SK-N-SH treated with all-trans-retinoic acid at 6 μM for 48 hours (cell line): Measurements from ENCODE around the gene SNX8.

Source experiments
- CSDC2 ChIP-seq: fragments of 250-450 bp; sonication (Bioruptor Pico); IDR thresholded peaks from 2 replicates; pipeline ENCODE4 v1.5.0; 2020; ENCODE audit warnings: mild to moderate bottlenecking, moderate library complexity
- ESRRG ChIP-seq: fragments of 250-450 bp; sonication (Bioruptor Pico); IDR thresholded peaks from 2 replicates; pipeline ENCODE4 v1.6.1; 2021; ENCODE audit warnings: mild to moderate bottlenecking
- PATZ1 ChIP-seq: fragments of 250-450 bp; sonication (Bioruptor Pico); IDR thresholded peaks from 2 replicates; pipeline ENCODE4 v1.8.0; 2020; ENCODE audit warnings: mild to moderate bottlenecking, moderate library complexity, borderline replicate concordance
- PPARA ChIP-seq: fragments of 250-450 bp; sonication (Bioruptor Pico); IDR thresholded peaks from 2 replicates; pipeline ENCODE4 v1.5.0; 2020; ENCODE audit warnings: mild to moderate bottlenecking, borderline replicate concordance
- RARB ChIP-seq: fragments of 250-450 bp; sonication (Bioruptor Pico); IDR thresholded peaks from 2 replicates; pipeline ENCODE4 v1.8.0; 2021; ENCODE audit warnings: mild to moderate bottlenecking, moderate library complexity
- TCF4 ChIP-seq: fragments of 250-450 bp; sonication (Bioruptor Pico); IDR thresholded peaks from 2 replicates; pipeline ENCODE4 v1.8.0; 2021; ENCODE audit warnings: mild to moderate bottlenecking, moderate library complexity, borderline replicate concordance
- TOX ChIP-seq: fragments of 250-450 bp; sonication (Bioruptor Pico); IDR thresholded peaks from 2 replicates; pipeline ENCODE4 v1.8.0; 2021; ENCODE audit warnings: mild to moderate bottlenecking, moderate library complexity, borderline replicate concordance
- ZFP3 ChIP-seq: fragments of 250-450 bp; sonication (Bioruptor Pico); IDR thresholded peaks from 2 replicates; pipeline ENCODE4 v1.5.0; 2020; ENCODE audit warnings: mild to moderate bottlenecking, moderate library complexity
- ZFP30 ChIP-seq: fragments of 450-650 bp; formaldehyde crosslinking; IDR thresholded peaks from 2 replicates; pipeline ENCODE4 v1.5.0; 2022; ENCODE audit warnings: mild to moderate bottlenecking, moderate library complexity
- ZNF565 ChIP-seq: fragments of 450-650 bp; formaldehyde crosslinking; conservative IDR thresholded peaks from 2 replicates; pipeline ENCODE4 v1.5.0; 2020; ENCODE audit warnings: low read depth, mild to moderate bottlenecking, moderate library complexity
- ZNF70 ChIP-seq: fragments of 450-650 bp; formaldehyde crosslinking; IDR thresholded peaks from 2 replicates; pipeline ENCODE4 v1.5.0; 2020; ENCODE audit warnings: mild to moderate bottlenecking, moderate library complexity
- ZNF8 ChIP-seq: fragments of 450-650 bp; formaldehyde crosslinking; IDR thresholded peaks from 2 replicates; pipeline ENCODE4 v1.5.0; 2020; ENCODE audit warnings: mild to moderate bottlenecking, moderate library complexity
- TF ChIP-seq, protein P1 (sequence below): fragments of 250-450 bp; sonication (Bioruptor Pico); IDR thresholded peaks from 2 replicates; pipeline ENCODE4 v1.5.1; 2020; ENCODE audit warnings: low read depth, mild to moderate bottlenecking, moderate library complexity

DNA sequence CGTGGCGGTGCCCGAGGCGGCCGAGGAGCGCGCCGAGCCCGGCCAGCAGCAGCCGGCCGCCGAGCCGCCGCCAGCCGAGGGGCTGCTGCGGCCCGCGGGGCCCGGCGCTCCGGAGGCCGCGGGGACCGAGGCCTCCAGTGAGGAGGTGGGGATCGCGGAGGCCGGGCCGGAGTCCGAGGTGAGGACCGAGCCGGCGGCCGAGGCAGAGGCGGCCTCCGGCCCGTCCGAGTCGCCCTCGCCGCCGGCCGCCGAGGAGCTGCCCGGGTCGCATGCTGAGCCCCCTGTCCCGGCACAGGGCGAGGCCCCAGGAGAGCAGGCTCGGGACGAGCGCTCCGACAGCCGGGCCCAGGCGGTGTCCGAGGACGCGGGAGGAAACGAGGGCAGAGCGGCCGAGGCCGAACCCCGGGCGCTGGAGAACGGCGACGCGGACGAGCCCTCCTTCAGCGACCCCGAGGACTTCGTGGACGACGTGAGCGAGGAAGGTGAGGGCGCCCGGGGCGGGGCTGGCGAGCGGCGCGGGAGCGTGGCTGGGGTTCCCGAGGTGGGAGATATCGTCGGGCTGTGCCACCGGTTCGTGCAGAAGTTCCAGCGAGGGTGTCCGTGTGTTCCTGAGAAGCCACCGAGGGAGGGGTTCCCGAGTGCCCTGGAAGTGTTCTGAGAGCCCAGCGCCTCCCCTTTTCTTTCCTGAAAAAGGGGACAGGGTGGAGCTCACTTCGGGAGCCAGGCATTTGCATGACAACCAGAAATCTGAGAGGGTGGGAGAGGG is 40.9 kb upstream of the SNX8 start:
- TF ChIP-seq, protein P1, sequence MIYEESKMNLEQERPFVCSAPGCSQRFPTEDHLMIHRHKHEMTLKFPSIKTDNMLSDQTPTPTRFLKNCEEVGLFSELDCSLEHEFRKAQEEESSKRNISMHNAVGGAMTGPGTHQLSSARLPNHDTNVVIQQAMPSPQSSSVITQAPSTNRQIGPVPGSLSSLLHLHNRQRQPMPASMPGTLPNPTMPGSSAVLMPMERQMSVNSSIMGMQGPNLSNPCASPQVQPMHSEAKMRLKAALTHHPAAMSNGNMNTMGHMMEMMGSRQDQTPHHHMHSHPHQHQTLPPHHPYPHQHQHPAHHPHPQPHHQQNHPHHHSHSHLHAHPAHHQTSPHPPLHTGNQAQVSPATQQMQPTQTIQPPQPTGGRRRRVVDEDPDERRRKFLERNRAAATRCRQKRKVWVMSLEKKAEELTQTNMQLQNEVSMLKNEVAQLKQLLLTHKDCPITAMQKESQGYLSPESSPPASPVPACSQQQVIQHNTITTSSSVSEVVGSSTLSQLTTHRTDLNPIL (CRISPR knock-in tag) = no peak
- no peak for TF ChIP-seq ZNF8 (CRISPR knock-in tag)
- TF ChIP-seq PATZ1 (CRISPR knock-in tag) = no peak
- no peak for TF ChIP-seq CSDC2 (CRISPR knock-in tag)
- TF ChIP-seq PPARA (CRISPR knock-in tag) = no peak
- no peak for TF ChIP-seq TOX (CRISPR knock-in tag)
- no peak for TF ChIP-seq ZNF565 (CRISPR knock-in tag)
- TF ChIP-seq ZNF70 (CRISPR knock-in tag) = no peak
- TF ChIP-seq ZFP30 (CRISPR knock-in tag) = no peak
- TF ChIP-seq RARB = no peak
- TF ChIP-seq ZFP3 = no peak
- no peak for TF ChIP-seq ESRRG (CRISPR knock-in tag)
- no peak for TF ChIP-seq TCF4
